Neural progenitor cell (in vitro differentiated cells): ENCODE results near the gene MORN1.

Source experiments
- EZH2 ChIP-seq: fragments of 200-600 bp; sonication (generic); IDR thresholded peaks from 2 replicates; pipeline ENCODE4 v1.6.1; 2017; ENCODE audit warnings: antibody characterized with exemption, mild to moderate bottlenecking, moderate library complexity
- EZH2phosphoT487 ChIP-seq: fragments of 200-600 bp; sonication (generic); IDR thresholded peaks from 2 replicates; pipeline ENCODE4 v1.6.1; 2017; ENCODE audit warnings: antibody characterized with exemption
- TF ChIP-seq, protein P1 (sequence below): fragments of 200-600 bp; sonication (generic); IDR thresholded peaks from 2 replicates; pipeline ENCODE4 v1.5.1; 2017; ENCODE audit warnings: antibody characterized with exemption, mild to moderate bottlenecking

DNA sequence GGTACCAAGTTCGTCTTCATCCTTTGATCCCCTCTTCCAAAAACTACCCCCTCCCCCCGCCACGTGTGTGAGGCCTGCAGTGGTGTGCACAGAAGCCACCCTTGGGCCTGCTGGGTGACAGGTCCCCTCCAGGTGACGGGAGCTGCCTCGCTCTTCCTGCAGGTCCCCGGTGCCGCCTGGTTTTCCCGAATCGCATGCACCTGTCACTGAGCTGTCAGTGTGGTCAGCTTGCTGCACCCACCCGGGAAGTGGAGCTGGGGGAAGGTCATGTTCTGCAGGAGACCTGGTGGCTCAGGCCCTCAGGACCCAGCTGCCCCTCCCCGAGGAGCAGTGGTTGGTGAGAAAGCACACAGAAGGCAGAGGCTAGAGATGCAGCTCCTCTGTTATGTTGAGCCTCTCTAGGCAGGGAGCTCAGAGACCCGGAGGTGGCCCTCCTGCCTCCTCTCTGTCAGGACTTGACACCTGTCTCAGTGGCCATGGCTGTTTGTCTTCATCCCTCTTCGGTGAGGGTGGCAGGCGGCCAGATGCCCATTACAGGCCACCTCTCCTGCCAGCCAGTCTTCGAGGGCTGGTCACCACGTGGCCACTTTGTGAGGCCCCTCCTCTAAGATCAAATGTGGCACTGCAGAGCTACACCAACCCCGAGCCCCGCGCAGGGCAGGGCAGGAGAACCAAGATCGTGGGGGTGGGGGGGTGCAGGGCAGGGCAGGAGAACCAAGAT is 102.4 kb downstream of the MORN1 start:
- TF ChIP-seq, protein P1, sequence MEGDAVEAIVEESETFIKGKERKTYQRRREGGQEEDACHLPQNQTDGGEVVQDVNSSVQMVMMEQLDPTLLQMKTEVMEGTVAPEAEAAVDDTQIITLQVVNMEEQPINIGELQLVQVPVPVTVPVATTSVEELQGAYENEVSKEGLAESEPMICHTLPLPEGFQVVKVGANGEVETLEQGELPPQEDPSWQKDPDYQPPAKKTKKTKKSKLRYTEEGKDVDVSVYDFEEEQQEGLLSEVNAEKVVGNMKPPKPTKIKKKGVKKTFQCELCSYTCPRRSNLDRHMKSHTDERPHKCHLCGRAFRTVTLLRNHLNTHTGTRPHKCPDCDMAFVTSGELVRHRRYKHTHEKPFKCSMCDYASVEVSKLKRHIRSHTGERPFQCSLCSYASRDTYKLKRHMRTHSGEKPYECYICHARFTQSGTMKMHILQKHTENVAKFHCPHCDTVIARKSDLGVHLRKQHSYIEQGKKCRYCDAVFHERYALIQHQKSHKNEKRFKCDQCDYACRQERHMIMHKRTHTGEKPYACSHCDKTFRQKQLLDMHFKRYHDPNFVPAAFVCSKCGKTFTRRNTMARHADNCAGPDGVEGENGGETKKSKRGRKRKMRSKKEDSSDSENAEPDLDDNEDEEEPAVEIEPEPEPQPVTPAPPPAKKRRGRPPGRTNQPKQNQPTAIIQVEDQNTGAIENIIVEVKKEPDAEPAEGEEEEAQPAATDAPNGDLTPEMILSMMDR: no peak
- TF ChIP-seq EZH2: no peak
- TF ChIP-seq EZH2phosphoT487: no peak
